ENCODE results near the gene KRCC1.
A peak's percentile ranks its signal among the peaks of the same experiment; 100 is the strongest.

The KRCC1 gene

DNA sequence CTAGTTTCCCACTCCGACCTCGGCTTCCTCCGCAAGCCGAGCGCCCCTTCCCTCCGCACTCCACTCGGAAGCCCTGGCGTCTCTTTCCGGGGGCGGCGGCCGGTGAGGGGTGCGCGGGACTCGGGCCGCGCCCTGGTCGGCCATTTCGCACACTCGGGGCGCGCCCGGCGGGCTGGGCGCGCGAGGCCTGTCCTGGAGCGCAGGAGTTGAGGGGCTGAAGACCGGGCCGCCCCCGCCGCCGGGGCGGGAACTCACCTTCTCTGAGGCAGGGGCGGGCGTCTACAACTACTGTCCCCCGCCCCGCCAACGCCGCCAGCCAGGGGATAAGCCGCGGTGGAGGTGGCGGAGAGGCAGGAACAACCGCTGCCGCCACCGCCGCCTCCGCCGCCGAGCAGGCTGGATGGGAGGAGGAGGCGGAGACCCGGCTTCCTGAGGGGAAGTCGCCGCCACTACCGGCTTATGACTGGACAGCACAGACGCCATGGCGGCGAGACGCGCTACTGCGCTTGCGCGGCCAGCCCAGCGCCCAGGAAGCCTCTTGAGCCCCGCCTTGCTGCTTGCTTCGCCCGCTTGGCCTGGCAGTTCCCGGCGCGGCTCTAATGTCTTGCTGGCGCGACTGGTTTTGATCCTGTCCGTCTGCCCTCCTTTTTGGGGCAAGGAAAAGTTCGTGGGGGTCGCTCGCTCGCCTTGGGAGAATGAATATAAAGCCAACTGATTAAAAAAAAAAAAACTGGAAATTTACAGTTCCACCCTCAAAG lies at the start of gene KRCC1:
KRCC1 (minus strand) TSS at position 413 of the 758 bp plus-strand sequence. CDS start 27,220 bp downstream, outside the sequence.
- DNase-seq: peak; percentile 93

DNA sequence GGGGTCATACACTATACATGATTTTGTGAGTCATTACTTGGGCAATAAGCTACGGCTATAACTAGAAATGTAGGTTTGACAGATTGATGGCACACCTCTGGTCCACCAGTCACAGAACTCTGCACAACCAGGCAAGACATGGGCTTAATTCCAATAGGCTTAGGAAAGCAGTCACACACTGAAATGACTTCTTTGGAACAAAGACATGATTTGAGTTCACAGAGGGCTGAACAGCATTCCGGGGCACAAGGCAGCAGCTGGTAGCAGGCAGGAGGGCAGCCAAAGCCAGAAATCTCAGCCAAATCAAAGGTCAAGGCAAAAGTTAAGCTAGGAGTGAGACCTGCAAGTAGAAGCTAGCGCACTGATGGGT lies 44.9 kb upstream of the KRCC1 start:
- DNase-seq: no peak

DNA sequence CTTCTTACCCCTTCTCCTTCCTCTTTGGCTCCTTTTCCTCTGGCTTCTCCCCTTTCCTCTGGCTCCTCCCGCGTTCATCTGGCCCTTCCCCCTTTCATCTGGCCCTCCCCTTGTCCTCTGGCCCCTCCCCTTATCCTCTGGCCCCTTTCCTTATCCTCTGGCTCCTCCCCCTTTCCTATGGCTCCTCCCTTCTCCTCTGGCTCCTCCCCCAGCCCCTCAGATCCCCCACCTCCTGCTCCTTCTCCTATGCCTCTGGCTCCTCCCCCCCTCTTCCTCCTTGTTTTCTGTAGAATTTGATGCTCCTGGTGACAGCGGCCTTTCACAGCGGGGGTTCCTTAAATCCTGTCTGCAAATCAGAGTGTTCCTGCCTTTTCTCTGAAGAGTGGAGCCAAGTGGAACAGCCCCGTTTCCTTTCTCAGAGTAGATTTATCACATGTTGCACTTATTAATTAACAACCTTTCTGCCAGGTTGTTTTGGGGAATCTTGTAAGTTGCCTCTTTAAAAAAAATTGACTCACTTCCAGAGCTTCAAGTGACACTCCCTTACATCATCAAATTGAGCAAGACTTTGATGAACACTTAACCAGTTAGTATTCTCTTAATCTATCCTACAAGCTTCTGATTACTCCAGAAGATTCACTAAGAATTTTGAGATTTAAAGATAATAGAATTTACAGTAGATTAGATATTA lies 44.4 kb upstream of the KRCC1 start:
- no peak for DNase-seq

DNA sequence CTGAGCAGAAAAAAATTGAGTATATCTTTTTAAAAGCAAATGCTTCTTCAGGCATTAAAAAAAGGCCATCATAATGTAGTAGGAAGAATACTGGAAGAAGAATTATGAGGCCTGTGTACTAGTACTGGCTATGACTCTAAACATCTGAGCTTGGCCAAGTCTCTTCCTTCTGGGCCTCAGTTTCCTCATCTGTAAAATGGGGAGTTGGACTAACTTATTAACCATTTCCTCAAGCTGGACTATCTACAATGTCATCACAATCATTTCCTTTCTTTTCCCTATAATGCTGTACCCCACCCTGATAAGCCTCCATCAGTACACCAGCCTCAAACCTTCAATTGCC lies 42.9 kb upstream of the KRCC1 start:
- no peak for DNase-seq

DNA sequence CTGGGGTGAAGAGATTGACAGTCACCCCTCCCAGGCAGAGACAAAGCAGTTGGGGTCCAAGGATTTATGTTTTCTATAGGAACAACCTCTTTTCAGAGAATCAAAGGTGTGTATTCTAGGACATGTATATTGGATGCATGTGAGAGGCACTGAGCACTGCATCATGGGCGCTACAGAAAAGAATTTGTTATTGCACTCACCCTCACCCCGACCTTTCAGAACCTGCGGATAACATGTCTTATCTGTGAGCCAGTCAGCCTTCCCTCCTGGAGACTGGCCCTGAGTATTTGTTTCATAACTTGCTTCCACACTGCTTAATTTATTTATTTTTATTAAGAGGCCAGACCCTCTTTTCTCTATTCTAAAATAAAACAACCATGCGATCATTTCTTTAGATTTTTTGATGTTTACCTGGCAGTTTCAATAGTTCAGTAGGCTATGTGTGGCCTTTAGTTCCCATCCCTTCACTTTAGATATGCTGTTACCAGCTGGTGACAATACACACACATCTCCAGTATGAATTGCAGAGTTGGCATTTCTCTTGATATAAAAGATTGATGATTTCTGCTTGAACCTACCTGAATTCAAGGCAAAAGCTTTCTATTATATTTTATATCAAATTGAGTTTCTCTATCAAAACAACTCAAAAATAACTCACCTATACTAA lies 42.4 kb upstream of the KRCC1 start:
- no peak for DNase-seq

DNA sequence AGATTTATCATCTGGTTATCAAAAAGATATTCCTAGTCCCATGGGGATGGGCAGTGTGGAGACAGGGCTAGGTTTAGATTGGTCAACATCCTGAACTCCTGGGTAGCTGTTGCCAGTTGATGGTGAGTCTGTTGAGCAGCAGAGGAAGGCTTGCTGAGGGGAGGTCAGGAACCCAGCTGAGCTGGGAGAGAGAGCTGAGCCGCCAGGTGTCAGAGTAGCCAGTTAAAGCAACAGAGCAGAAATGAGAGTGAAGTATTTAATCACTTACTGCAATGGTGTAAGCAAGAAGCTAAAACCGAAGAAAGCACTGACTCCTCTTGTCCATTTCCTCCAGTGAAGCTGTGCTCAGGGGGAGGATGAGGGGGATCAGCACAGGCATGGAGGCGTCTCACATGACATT lies 41.6 kb upstream of the KRCC1 start:
- no peak for DNase-seq

DNA sequence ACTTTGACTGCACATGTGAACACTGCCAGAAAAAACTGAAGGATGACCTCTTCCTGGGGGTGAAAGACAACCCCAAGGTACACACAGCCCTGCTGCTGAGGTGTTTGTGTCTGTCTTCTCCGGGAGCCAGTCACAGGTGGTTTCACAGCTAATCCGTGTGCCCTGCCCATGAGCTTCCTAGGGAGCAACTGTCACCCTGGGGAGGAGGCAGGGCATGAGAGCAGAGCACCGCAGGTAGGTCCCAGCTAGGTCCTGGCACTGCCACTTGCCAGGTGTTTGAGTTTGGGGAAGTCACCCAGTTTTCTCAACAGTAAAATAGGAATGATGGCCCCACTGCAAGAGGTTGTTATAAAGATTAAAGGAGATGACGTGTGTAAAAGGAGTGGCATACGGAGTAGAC lies 41.1 kb upstream of the KRCC1 start:
- DNase-seq: no peak

DNA sequence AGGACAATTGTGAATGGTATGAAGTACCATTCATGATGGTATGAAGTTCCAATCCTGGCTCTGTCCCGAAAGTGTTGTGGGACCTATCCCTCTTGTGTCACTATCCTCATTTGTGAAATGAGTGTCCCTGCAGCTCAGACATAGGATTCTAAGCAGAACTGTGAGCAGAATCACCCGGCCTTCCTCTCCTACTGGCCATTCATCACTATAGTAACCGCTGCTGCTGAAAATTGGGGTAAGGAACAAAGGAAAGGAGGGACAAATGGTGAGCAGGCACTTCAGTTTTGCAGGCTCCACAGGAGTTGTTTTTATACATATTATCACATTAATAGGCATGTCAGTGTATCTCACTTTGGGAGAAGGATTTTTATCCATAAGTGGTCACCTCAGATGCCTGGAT lies 39.4 kb upstream of the KRCC1 start:
- no peak for DNase-seq

DNA sequence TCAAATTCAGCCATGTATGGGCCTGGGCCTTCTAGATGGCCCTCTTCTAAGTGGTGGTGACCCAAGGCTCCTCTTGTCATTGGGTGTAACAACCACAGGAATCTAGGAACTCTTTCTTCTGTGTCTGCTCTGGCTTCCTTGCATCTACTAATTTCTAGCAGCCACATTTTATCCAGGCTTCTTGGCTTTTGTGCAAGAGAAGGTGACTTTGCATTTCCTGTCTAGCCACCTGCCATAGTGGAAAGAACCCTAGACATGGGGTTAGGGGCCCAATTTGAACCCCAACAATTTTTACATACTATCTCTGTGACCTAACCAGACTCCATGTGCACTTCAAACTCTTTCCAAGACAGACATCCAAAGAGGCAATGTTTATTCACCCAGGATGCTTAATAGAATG lies 37.2 kb upstream of the KRCC1 start:
- DNase-seq: no peak

DNA sequence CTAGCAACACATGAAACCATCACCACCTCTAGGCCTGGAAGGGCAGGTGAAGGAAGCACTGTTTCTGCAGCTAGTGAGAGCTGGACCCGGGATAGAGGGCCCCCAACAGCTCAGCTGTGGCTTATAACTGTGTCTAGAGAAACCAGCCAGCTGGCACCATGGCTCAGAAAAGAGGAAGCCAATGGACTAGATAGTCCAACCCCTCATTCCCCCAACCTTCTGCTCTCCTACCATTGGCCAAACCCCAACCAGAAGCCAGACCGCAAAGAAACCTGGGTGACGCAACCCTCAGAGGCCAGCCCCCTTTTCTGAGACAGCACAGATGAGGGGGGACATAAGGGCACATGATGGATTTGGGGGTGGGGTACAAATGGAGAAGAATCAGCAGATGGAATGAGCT lies 36.4 kb upstream of the KRCC1 start:
- no peak for DNase-seq

DNA sequence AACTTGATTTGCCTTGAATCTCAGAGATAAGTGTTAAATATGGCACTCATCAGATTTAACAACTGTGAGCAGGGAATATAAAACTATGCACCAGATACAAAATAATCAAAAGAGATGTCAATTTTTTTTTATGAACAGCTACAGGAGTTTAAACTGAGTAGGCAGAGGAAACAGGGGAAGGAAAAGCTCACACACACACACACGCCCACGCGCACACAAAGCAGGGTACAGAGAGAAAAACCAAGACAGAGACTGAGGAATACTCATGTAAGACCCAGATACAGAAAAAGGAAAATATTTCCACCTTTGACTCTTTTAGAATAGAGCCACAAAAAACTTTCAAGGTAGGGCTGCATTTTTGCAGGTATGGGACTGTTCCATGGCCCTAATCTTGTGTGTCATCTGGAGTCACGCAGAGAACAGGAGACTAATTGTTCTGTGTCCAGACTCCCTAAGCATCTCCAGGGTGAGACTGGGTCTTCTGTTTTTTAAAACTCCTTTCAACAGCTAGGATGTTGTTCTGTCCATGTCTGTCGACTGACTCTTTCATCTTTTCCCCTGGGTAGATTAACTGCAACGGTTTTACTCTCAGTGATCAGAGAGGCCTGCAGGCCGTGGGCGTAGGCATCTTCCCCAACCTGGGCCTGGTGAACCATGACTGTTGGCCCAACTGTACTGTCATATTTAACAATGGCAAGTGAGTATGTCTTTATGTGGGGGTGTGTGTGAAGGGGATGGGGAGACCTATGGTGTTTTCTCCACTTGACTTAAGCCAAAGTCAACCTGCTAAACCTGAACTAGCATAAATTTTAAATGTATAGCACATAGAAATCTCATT lies 35.1 kb upstream of the KRCC1 start:
- no peak for DNase-seq

DNA sequence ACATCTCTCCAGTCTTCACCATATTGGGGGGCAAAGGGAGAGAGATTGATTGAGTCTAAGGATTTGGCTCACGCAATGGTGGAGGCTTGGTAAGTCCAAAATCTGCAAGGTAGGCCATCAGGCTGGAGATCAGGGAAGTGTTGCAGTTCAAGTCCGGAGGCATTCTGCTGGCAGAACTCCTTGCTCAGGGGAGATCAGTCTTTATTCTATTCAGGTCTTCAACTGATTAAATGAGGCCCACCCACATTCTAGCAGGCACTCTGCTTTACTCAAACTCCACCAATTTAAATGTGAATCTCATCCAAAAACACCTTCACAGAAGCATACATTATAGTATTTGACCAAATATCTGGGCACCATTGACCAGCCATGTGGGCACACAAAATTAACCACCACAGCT lies 33.4 kb upstream of the KRCC1 start:
- DNase-seq: no peak

DNA sequence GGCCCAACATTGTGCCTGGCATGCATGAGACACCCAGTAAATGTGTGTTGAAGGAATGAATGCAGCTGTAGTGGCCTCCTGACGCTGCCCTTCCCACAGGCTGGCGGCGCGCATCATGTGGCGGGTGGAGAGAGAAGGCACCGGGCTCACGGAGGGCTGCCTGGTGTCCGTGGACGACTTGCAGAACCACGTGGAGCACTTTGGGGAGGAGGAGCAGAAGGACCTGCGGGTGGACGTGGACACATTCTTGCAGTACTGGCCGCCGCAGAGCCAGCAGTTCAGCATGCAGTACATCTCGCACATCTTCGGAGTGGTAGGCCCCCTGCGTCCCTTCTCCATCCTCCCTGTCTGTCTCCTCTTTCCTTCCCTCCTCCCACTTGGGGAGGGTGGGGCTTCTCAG lies 32.2 kb upstream of the KRCC1 start:
- DNase-seq: no peak

DNA sequence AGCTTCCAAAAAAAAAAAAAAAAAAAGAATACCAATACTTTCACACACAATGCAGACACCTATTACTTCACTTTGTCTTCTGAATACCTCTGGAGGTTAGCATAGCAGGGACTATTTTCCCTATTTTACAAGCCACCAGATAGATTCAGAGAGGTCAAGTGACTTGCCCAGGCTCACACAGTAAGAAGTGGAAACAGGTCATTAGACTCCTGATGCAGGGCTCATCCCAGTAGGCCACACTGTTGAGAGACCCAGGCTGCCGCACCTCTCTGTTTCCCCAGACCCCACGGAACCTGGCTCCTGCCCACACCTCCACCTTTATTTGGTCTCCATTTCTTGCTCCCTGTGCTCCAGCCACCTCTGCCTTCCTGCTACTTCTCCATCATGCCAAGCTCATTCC lies 31.5 kb upstream of the KRCC1 start:
- DNase-seq: no peak

DNA sequence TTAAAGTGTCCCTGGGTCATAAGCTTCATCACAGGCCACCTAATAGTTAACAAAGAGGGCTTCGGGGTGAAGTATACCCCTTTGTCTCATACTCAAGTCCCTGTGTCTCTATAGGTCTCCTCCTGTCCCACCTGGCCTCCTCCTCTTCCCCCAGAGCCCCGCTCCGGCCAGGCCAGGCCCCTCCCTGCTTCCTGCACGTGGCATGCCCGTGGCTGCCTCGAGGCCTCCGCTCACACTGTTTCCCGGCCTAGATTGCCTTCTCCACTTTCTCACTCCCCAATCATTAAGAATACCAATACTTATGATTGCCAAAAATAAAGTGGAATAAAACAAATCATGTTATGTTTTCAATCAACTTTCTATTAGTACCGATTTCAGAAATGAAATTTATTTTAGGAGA lies 30.8 kb upstream of the KRCC1 start:
- no peak for DNase-seq

DNA sequence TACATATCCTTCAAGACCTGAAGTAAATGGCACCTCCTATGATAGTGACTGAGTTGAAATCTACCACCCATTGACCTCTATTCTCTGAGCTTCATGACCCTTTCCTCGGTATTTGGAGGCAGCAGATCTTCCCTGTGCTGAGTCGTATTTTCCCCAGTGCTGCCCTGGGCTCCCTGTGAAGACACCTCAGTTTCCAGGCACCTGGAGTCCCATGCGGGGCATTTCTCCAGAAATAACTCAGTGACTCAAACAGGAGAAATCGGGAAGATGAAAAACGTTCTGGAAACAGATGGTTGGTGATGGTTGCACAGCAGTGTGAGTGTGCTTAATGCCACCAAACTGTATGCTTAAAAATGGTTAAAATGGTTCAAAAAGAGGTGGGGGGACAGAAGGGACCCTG lies 30.0 kb upstream of the KRCC1 start:
- DNase-seq: no peak

DNA sequence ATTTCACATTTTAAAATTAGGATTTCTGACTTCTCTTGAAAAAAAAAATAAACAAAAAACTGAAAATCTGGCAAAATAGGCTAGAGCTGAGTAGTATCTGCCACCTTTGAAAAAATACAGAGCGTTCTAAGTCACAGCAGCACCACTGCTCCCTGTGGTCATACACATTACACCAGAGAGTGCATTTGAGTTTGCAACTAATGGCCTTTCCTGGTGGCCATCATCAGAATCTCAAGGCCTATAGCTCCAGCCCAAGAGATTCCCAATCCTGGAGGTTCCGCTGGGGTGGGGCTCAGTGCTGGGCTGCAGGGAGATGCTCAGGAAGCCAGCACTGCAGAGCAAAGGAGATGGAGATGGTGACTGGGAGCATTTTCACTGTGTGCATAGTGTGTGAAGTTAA lies 29.5 kb upstream of the KRCC1 start:
- no peak for DNase-seq

DNA sequence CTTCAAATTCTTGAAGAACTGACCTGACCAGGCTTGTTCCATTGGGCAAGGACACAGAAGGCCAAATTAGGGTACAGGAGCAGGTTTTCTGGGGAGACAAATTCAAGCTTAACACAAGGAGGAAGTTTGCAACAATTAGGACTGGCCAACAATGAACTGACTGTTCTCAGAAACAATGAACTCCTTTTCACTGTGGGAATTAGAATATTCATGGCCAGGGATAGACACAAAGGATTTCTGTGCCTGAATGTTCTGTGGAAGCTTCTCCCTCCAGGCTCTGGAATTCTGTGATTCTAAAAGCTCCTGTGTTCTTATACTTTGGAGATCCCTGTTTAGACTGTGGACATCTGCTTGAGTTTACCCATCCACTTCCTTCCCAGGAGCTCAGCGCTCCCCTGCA lies 27.2 kb upstream of the KRCC1 start:
- DNase-seq: no peak

DNA sequence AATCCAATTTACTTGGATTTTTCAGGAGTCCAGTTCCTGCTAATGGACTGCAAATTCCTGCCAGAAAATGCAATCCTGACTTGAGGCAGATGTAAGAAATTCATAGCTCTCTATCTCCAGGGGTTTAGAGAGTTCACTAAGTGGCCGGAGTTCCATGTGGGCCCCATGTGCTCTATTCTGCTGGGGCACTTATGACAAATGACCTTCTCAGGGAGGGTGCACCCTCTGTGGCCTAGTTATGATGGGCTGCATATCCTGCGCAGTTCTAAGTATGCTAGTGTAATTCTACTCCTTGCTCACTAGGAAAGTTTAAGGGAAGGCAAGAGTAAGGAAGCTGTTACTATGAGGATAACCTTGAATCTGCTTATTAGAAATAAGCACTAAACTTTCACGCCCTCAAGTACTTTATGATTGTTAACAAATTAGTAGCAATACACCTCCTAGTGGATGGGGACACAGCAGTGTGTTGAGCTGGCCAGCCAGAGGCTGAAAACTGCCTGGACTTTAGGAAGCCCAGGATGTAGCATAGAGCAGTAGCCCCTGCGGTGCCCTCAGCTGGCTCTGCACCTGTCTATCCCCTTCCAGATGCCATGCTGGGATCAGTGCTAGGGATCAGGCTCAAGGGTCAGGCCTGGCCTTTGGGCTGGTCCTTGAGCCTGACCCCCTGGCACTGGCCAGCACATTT lies 26.5 kb upstream of the KRCC1 start:
- DNase-seq: no peak

DNA sequence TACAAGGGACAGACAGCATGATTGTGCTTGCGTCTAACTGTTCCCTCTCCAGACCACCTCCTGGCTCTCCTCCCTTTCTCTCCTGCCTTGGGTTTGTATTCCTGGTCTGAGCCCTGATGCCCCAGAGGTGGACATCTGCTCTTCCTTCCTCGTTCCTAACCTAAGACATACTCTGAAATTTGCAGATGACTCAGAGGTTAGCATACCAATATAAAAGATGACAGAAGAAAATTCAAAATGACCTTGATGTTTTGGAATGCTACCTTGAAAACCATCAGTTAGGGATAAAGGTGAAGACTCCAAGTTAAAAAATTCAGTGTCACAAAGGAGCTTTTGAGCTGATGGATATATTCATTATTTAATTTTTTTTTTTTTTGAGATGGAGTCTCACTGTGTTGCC lies 25.0 kb upstream of the KRCC1 start:
- no peak for DNase-seq

DNA sequence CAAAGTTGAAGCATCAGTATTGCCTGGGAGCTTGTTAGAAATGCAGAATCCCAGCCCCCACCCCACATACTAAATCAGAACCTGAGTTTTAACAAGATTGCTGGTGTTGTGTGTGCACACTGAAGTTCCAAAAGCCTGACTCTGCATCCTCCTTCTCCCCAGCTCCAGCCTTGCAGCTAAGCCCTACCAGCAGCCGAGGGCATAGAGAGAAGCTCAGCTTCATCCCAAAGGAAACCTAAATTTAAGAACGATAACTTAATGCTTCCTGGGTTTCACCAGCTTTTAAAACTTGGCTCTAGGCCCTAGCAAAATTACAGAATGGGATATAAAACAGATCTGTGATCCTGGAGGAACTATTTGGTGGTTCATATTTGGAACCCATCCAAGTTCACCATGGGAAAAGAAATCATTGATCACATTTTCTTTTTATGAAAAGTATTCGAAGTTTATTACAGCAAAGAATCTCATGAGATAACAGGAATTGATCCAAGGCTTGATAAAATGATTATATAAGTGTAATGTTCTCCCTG lies 23.1 kb upstream of the KRCC1 start:
- no peak for DNase-seq

DNA sequence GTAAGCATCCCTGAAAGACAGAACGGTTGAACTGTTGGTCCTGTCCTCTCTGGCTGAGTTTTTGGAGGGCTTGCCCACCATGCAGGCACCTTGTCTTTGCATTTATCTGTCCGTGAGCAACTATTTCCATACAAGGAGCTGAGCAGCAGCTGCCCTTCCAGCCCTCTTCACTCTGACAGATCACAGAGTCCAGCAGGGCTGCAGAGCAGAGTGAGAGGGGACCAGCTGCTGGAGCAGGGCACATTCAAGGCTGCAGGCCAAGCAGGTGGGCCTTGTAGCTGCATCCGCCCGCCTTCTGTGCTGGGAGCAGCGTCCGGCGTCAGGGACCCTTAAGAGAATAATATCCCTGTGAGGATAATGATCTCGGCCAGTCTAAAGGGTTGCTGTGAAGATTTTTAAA lies 21.5 kb upstream of the KRCC1 start:
- no peak for DNase-seq

DNA sequence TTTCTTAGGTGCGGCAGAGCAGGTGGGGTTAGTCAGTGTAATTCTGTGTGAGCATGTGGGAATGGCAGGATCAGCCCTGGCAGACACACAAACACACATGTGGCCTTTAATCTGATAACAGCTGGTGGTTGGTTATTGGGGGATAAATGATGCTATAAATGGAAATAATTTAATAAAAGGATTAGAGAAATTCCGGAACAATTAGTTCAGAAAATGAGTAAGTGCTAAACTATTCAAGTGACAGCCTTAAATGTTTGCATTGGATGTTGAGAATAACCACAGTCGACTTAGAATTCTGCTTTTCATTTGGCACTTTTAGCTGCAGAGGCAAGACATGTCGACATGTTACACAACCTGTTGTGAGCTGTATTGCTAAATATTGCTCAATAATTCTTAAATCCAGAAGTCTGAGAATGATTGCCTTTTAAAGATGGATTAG lies 19.3 kb upstream of the KRCC1 start:
- DNase-seq: no peak
